ENCODE measurements around the gene PRKX.
"Not testable (repeated sequence)": the region's sequence is repeated elsewhere in the genome, so short reads cannot be mapped to it uniquely, and the experiment has no call there.

Gene PRKX

DNA sequence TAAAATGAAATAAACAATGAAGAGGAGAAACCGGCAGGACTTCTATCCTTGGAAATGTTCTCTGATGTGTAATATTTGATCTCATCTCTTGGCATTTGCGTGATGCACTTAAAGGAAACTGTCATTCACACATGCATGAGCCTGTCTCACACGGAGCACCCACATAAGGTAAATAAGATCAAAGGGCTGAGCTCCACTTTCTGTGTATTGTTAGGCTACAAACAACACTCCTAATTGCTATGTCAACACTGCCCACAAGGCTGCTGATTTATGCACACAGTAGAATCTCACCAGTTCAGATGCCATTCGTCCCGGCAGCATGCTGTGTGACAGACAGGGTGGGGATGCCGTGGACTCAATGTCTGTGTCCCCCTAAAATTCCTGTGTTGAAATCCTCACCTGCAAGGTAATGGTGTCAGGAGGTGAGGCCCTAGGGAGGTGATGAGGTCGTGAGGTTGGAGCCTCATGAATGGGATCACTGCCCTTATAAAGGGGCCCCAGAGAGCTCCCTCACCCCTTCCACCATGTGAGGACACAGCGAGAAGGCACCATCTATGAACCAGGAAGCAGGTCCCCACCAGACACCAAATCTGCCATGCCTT lies 5.7 kb downstream of the PRKX start:
- H2AFZ ChIP-seq (ENCODE audit: low read length, unreplicated experiment); H3K79me2 ChIP-seq (ENCODE audit: control insufficient read depth, insufficient read depth, low read length, unreplicated experiment); H3K27ac ChIP-seq (ENCODE audit: low read depth, low read length); H3K4me3 ChIP-seq (ENCODE audit: low read depth, low read length); H3K36me3 ChIP-seq (ENCODE audit: insufficient read depth, low read length); H3K4me1 ChIP-seq (ENCODE audit: control insufficient read depth, insufficient read depth, low read length, unreplicated experiment); H3K27me3 ChIP-seq (ENCODE audit: insufficient read depth, low read length): not testable (repeated sequence)

- Histone ChIP-seq H3K4me3 (ENCODE audit: low read depth, low read length) (no peak overlapping the region), H3K4me1 (ENCODE audit: control insufficient read depth, insufficient read depth, low read length, unreplicated experiment) (peaks cover 5% of the 10 kb centered on the region), H3K27me3 (ENCODE audit: insufficient read depth, low read length) (no peaks in the 10 kb centered on the region), H2AFZ (ENCODE audit: low read length, unreplicated experiment) (no peak overlapping the region), H3K27ac (ENCODE audit: low read depth, low read length) (no peak overlapping the region), H3K79me2 (ENCODE audit: control insufficient read depth, insufficient read depth, low read length, unreplicated experiment) (peaks cover 2% of the 10 kb centered on the region), H3K36me3 (ENCODE audit: insufficient read depth, low read length) (no peaks in the 10 kb centered on the region)
These were observed 7.0 kb downstream of the PRKX start for GRCh38 chrX:3706481-3706880.

GRCh38 chrX:3703251-3703650 lies 10.2 kb downstream of the PRKX start:
- H3K4me3 ChIP-seq (ENCODE audit: low read depth, low read length); H3K27ac ChIP-seq (ENCODE audit: low read depth, low read length); H2AFZ ChIP-seq (ENCODE audit: low read length, unreplicated experiment); H3K27me3 ChIP-seq (ENCODE audit: insufficient read depth, low read length); H3K4me1 ChIP-seq (ENCODE audit: control insufficient read depth, insufficient read depth, low read length, unreplicated experiment); H3K36me3 ChIP-seq (ENCODE audit: insufficient read depth, low read length); H3K79me2 ChIP-seq (ENCODE audit: control insufficient read depth, insufficient read depth, low read length, unreplicated experiment): not testable (repeated sequence)

DNA sequence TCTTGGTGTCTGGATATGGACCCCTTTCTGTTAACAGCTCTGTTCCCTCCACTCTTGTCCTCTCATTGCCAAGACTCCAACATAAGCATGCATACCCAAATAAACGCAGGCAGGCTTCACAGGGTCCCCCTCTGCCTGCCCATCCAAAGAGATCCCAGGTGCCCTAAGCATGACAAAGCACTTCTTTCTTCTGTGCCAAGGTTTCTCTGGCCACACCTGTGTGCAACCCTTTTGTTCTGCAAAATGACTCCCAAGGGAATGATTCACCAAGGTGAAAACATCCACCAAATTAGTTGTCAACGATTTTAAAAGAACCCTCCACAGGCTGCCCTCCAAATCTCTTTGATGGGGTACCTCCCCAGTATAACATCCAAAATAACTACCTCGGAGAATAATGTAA lies 11.4 kb downstream of the PRKX start:
- H3K4me1 ChIP-seq (ENCODE audit: control insufficient read depth, insufficient read depth, low read length, unreplicated experiment): peaks cover 18% of the 10 kb centered on the region
- H3K27ac ChIP-seq (ENCODE audit: low read depth, low read length); H3K79me2 ChIP-seq (ENCODE audit: control insufficient read depth, insufficient read depth, low read length, unreplicated experiment): not testable (repeated sequence)

DNA sequence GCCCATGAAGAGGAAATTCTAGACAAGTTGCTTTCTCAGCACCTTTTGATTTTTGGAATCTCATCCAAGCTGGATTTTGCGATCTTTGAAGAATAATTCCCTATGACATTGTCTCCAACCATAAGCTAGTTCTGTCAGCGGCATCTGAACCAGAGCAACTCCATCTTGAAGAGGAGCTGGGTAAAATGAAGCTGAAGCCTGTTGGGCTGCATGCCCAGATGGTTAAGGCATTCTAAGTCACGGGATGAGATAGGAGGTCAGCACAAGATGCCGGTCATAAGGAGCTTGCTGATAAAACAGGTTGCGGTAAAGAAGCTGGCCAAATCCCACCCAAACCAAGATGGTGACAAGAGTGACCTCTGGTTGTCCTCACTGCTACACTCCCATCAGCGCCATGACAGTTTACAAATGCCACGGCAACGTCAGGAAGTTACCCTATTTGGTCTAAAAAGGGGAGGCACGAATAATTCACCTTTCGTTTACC lies 12.0 kb downstream of the PRKX start:
- H3K27me3 ChIP-seq (ENCODE audit: insufficient read depth, low read length); H2AFZ ChIP-seq (ENCODE audit: low read length, unreplicated experiment); H3K79me2 ChIP-seq (ENCODE audit: control insufficient read depth, insufficient read depth, low read length, unreplicated experiment); H3K36me3 ChIP-seq (ENCODE audit: insufficient read depth, low read length); H3K4me3 ChIP-seq (ENCODE audit: low read depth, low read length); H3K27ac ChIP-seq (ENCODE audit: low read depth, low read length): not testable (repeated sequence)
- H3K4me1 ChIP-seq (ENCODE audit: control insufficient read depth, insufficient read depth, low read length, unreplicated experiment): peaks cover 18% of the 10 kb centered on the region

More for the DNA sequence above, 11.4 kb downstream of the PRKX start:
- not testable (repeated sequence) for H3K27me3 ChIP-seq (ENCODE audit: insufficient read depth, low read length); H3K36me3 ChIP-seq (ENCODE audit: insufficient read depth, low read length); H3K4me3 ChIP-seq (ENCODE audit: low read depth, low read length); H2AFZ ChIP-seq (ENCODE audit: low read length, unreplicated experiment)

GRCh38 chrX:3699821-3700381 lies 13.5 kb downstream of the PRKX start:
- Histone ChIP-seq H3K79me2 (ENCODE audit: control insufficient read depth, insufficient read depth, low read length, unreplicated experiment) (peaks cover 11% of the 10 kb centered on the region), H3K4me3 (ENCODE audit: low read depth, low read length) (peak overlapping the region; percentile 76), H2AFZ (ENCODE audit: low read length, unreplicated experiment) (peak overlapping the region; percentile 90)

DNA sequence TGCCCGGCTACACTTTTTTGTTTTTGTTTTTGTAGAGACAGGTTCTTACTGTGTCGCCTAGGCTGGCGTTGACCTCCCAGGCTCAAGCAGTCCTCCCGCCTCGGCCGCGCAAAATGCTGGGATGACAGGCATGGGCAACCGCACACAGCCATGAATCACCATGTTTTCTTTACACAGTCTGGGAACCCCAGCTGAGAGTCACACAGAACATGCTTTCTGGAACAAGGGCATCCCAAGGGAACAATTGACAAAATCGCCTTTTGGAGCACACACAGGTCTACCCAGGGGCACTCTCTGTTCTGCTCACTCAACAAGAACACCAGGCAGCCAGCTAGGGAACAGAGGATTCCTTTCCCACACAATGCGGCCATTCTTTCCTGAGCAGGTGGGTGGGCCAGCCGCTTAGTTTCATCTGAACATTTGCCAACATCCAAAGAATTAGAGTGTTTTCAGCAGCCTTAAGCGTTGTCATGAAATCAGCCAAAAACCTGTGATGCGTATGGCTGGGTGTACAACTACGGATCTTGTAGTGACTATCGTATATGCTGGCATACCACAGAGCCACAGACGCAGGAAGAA lies 15.7 kb downstream of the PRKX start:
- Histone ChIP-seq H3K36me3 (ENCODE audit: insufficient read depth, low read length) (no peaks in the 10 kb centered on the region), H3K79me2 (ENCODE audit: control insufficient read depth, insufficient read depth, low read length, unreplicated experiment) (peaks cover 11% of the 10 kb centered on the region), H3K27me3 (ENCODE audit: insufficient read depth, low read length) (no peaks in the 10 kb centered on the region), H3K4me3 (ENCODE audit: low read depth, low read length) (peak overlapping the region; percentile 47; the same call in 1 of the 2 replicates), H3K27ac (ENCODE audit: low read depth, low read length) (peak overlapping the region; percentile 51), H2AFZ (ENCODE audit: low read length, unreplicated experiment) (no peak overlapping the region), H3K4me1 (ENCODE audit: control insufficient read depth, insufficient read depth, low read length, unreplicated experiment) (peaks cover 18% of the 10 kb centered on the region)

More at GRCh38 chrX:3699821-3700381, 13.5 kb downstream of the PRKX start:
- no peaks in the 10 kb centered on the region for H3K27me3 ChIP-seq (ENCODE audit: insufficient read depth, low read length)
- H3K36me3 ChIP-seq (ENCODE audit: insufficient read depth, low read length): no peaks in the 10 kb centered on the region
- peak overlapping the region; percentile 74 for H3K27ac ChIP-seq (ENCODE audit: low read depth, low read length)
- H3K4me1 ChIP-seq (ENCODE audit: control insufficient read depth, insufficient read depth, low read length, unreplicated experiment): peaks cover 18% of the 10 kb centered on the region

DNA sequence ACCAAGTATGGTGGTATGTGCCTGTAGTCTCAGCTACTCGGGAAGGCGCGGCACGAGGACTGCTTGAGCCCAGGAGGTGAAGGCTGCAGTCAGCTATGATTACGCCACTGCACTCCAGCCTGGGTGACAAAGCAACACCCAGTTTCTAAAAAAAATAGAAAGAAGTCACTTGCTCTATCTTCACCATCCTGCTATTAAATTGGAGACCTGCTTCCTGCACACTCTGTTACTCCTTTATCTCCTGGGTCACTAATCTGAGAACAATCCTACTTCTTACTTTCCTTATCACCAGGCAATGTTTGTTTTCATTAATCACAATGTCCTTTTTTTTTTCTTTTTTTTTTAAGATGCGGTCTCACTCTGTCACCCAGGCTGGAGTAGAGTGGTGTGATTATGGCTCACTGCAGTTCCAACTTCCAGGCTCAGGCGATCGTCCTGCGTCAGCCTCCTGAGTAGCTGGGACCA lies 16.2 kb downstream of the PRKX start:
- Histone ChIP-seq H3K36me3 (ENCODE audit: insufficient read depth, low read length) (no peaks in the 10 kb centered on the region), H3K4me3 (ENCODE audit: low read depth, low read length) (no peak overlapping the region), H3K27ac (ENCODE audit: low read depth, low read length) (peak overlapping the region; percentile 51; the same call in 1 of the 2 replicates), H3K79me2 (ENCODE audit: control insufficient read depth, insufficient read depth, low read length, unreplicated experiment) (peaks cover 11% of the 10 kb centered on the region), H3K4me1 (ENCODE audit: control insufficient read depth, insufficient read depth, low read length, unreplicated experiment) (peaks cover 18% of the 10 kb centered on the region), H2AFZ (ENCODE audit: low read length, unreplicated experiment) (no peak overlapping the region), H3K27me3 (ENCODE audit: insufficient read depth, low read length) (no peaks in the 10 kb centered on the region)

GRCh38 chrX:3695536-3695935 lies 17.9 kb downstream of the PRKX start:
- Histone ChIP-seq H2AFZ (ENCODE audit: low read length, unreplicated experiment) (no peak overlapping the region), H3K36me3 (ENCODE audit: insufficient read depth, low read length) (no peaks in the 10 kb centered on the region), H3K4me1 (ENCODE audit: control insufficient read depth, insufficient read depth, low read length, unreplicated experiment) (peaks cover 18% of the 10 kb centered on the region), H3K4me3 (ENCODE audit: low read depth, low read length) (no peak overlapping the region), H3K79me2 (ENCODE audit: control insufficient read depth, insufficient read depth, low read length, unreplicated experiment) (peaks cover 11% of the 10 kb centered on the region), H3K27me3 (ENCODE audit: insufficient read depth, low read length) (no peaks in the 10 kb centered on the region), H3K27ac (ENCODE audit: low read depth, low read length) (no peak overlapping the region)

DNA sequence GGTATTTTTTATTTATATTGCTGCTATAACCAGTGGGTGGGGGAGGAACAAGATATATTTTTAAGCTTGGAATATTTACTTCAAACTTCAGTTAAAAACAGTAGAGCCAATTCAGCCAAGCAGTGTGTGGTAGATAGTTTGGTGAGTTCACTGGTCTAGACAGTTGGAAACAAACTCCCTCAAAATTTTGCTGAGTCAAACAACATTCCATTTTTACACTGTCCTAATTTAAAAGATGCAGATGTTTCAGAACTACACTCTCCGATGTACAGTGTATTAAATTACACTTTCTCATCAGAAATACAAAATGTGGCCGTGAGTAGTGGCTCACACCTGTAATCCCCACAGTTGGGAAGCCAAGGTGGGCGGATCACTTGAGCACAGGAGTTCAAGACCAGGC lies 23.3 kb downstream of the PRKX start:
- Histone ChIP-seq H3K27me3 (ENCODE audit: insufficient read depth, low read length) (no peaks in the 10 kb centered on the region), H3K4me1 (ENCODE audit: control insufficient read depth, insufficient read depth, low read length, unreplicated experiment) (no peaks in the 10 kb centered on the region), H3K27ac (ENCODE audit: low read depth, low read length) (no peak overlapping the region), H3K79me2 (ENCODE audit: control insufficient read depth, insufficient read depth, low read length, unreplicated experiment) (no peaks in the 10 kb centered on the region), H2AFZ (ENCODE audit: low read length, unreplicated experiment) (no peak overlapping the region), H3K36me3 (ENCODE audit: insufficient read depth, low read length) (no peaks in the 10 kb centered on the region), H3K4me3 (ENCODE audit: low read depth, low read length) (no peak overlapping the region)

GRCh38 chrX:3683236-3683635 lies 30.2 kb downstream of the PRKX start:
- not testable (repeated sequence) for H3K4me1 ChIP-seq (ENCODE audit: control insufficient read depth, insufficient read depth, low read length, unreplicated experiment); H2AFZ ChIP-seq (ENCODE audit: low read length, unreplicated experiment); H3K36me3 ChIP-seq (ENCODE audit: insufficient read depth, low read length); H3K4me3 ChIP-seq (ENCODE audit: low read depth, low read length); H3K27me3 ChIP-seq (ENCODE audit: insufficient read depth, low read length); H3K27ac ChIP-seq (ENCODE audit: low read depth, low read length); H3K79me2 ChIP-seq (ENCODE audit: control insufficient read depth, insufficient read depth, low read length, unreplicated experiment)
